ENCODE data around the gene NRG3.

NRG3 gene

GRCh38 chr10:82267465-82267864, 392.5 kb downstream of the NRG3 start:
- H3K4me3 ChIP-seq (ENCODE audit: low read depth, low read length) = no peak overlapping the region
- TF ChIP-seq, protein P1, sequence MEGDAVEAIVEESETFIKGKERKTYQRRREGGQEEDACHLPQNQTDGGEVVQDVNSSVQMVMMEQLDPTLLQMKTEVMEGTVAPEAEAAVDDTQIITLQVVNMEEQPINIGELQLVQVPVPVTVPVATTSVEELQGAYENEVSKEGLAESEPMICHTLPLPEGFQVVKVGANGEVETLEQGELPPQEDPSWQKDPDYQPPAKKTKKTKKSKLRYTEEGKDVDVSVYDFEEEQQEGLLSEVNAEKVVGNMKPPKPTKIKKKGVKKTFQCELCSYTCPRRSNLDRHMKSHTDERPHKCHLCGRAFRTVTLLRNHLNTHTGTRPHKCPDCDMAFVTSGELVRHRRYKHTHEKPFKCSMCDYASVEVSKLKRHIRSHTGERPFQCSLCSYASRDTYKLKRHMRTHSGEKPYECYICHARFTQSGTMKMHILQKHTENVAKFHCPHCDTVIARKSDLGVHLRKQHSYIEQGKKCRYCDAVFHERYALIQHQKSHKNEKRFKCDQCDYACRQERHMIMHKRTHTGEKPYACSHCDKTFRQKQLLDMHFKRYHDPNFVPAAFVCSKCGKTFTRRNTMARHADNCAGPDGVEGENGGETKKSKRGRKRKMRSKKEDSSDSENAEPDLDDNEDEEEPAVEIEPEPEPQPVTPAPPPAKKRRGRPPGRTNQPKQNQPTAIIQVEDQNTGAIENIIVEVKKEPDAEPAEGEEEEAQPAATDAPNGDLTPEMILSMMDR (IDR thresholded peaks at IDR 0.05; ENCODE audit: low read depth, low read length, missing control alignments) = no peak
- no peak for DNase-seq (ENCODE audit: low read depth)

- no peak for DNase-seq (ENCODE audit: low read depth)
- H3K4me3 ChIP-seq (ENCODE audit: low read depth, low read length) = no peak overlapping the region
- TF ChIP-seq, protein P1 (IDR thresholded peaks at IDR 0.05; ENCODE audit: low read depth, low read length, missing control alignments) = no peak
Measured at GRCh38 chr10:82267960-82268359, 393.0 kb downstream of the NRG3 start.

GRCh38 chr10:82277591-82277990, 402.6 kb downstream of the NRG3 start:
- TF ChIP-seq, protein P1 (IDR thresholded peaks at IDR 0.05; ENCODE audit: low read depth, low read length, missing control alignments) = no peak
- DNase-seq (ENCODE audit: low read depth) = no peak
- no peak overlapping the region for H3K4me3 ChIP-seq (ENCODE audit: low read depth, low read length)

GRCh38 chr10:82278401-82279182, 403.6 kb downstream of the NRG3 start:
- DNase-seq (ENCODE audit: low read depth) = no peak
- TF ChIP-seq, protein P1 (IDR thresholded peaks at IDR 0.05; ENCODE audit: low read depth, low read length, missing control alignments) = no peak
- H3K4me3 ChIP-seq (ENCODE audit: low read depth, low read length) = no peak overlapping the region

GRCh38 chr10:82282782-82283456, 407.9 kb downstream of the NRG3 start:
- TF ChIP-seq, protein P1 (IDR thresholded peaks at IDR 0.05; ENCODE audit: low read depth, low read length, missing control alignments) = no peak
- H3K4me3 ChIP-seq (ENCODE audit: low read depth, low read length) = no peak overlapping the region
- DNase-seq (ENCODE audit: low read depth) = no peak

GRCh38 chr10:82284180-82284579, 409.2 kb downstream of the NRG3 start:
- H3K4me3 ChIP-seq (ENCODE audit: low read depth, low read length) = no peak overlapping the region
- no peak for DNase-seq (ENCODE audit: low read depth)
- TF ChIP-seq, protein P1 (IDR thresholded peaks at IDR 0.05; ENCODE audit: low read depth, low read length, missing control alignments) = no peak

Data from GM12864 (cell line).